H7 (cell line): ENCODE measurements around the gene KCNJ11. TPM values are rescaled to one million over a fixed set of nuclear protein-coding genes. Genes with fewer than 3 reads are reported as not detected.

Experiments used
- DNase-seq: peaks from one replicate; pipeline ENCODE4 v3.0.0; 2012
- H3K27me3 ChIP-seq: 2 replicates; pipeline ENCODE4 v1.6.0; 2011; ENCODE audit warnings: mild to moderate bottlenecking, low read length; ENCODE audit not compliant: control insufficient read depth, insufficient read depth
- H3K36me3 ChIP-seq: replicated peaks from 2 replicates; pipeline ENCODE4 v1.5.1; 2011; ENCODE audit warnings: low read length; ENCODE audit not compliant: control insufficient read depth, insufficient read depth
- H3K4me3 ChIP-seq: 2 replicates; pipeline ENCODE4 v1.5.1; 2011; ENCODE audit warnings: low read depth, mild to moderate bottlenecking, control low read depth, low read length, moderate library complexity; ENCODE audit not compliant: insufficient read depth
- total RNA-seq: library from RNA; depleted of rRNA; stranded (reverse); fragments of >200 nt; shearing (Covaris generic); gene quantifications from 2 replicates; pipeline ENCODE4 v1.2.3, GENCODE V29; 2014

Gene KCNJ11
- total RNA-seq, 1 experiment from 2014 or later, result 2.1 TPM

GRCh38 chr11:17376493-17376892, 12.0 kb downstream of the KCNJ11 start:
- Histone ChIP-seq H3K4me3 (no peak overlapping the region), H3K27me3 (no peaks in the 10 kb centered on the region), H3K36me3 (no peaks in the 10 kb centered on the region; the same call in 1 of the 2 replicates)
- no peak for DNase-seq

- H3K27me3 ChIP-seq, result no peaks in the 10 kb centered on the region
- DNase-seq, result no peak
- H3K4me3 ChIP-seq, result no peak overlapping the region
- no peaks in the 10 kb centered on the region; the same call in 1 of the 2 replicates for H3K36me3 ChIP-seq
Observed at GRCh38 chr11:17375547-17375946, 12.9 kb downstream of the KCNJ11 start.

GRCh38 chr11:17371614-17372013, 16.8 kb downstream of the KCNJ11 start:
- DNase-seq, result no peak
- Histone ChIP-seq H3K4me3 (no peak overlapping the region), H3K27me3 (no peaks in the 10 kb centered on the region), H3K36me3 (no peaks in the 10 kb centered on the region; the same call in 1 of the 2 replicates)

GRCh38 chr11:17369684-17370243, 18.7 kb downstream of the KCNJ11 start:
- no peaks in the 10 kb centered on the region; the same call in 1 of the 2 replicates for H3K36me3 ChIP-seq
- DNase-seq, result no peak
- no peak overlapping the region for H3K4me3 ChIP-seq
- no peaks in the 10 kb centered on the region for H3K27me3 ChIP-seq

DNA sequence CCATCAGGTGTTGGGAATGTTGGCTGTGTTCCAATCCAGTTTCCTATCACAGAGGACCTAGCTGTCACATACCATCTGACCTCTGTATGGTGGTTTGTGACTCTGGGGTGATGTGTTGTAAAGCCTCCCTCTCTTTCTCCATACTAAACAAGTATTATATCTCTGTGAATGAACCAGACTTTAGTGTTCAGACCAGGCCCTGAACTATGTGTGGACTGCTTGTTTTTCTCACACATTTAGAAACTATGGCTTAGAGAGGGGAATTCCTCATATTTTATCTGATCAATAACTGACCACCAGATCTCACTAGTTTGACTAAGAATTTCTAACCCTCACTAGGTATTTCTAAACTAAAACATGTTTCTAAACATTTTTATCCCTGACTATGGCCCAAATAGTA, 19.4 kb downstream of the KCNJ11 start:
- Histone ChIP-seq H3K4me3 (no peak overlapping the region), H3K27me3 (no peaks in the 10 kb centered on the region), H3K36me3 (no peaks in the 10 kb centered on the region; the same call in 1 of the 2 replicates)
- DNase-seq, result no peak

DNA sequence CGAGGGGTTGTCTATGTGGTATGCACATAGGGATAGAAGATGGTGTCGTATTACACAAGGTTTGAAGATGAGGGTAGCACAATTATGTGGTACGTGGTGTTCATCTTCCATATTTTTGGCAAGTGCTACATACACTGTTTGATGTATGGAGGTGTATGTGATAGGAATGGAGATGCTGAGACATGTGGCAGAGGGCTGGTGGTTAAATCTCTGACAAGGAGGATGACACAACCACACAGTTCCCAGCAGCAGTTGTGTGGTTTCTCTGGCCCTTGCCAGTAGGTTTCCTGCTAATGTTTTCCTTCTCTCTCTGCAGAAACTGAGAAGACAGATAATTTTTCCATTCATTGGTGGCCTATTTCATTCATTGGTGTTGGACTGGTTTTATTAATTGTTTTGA, 19.9 kb downstream of the KCNJ11 start:
- Histone ChIP-seq H3K27me3 (no peaks in the 10 kb centered on the region), H3K36me3 (no peaks in the 10 kb centered on the region; the same call in 1 of the 2 replicates), H3K4me3 (no peak overlapping the region)
- no peak for DNase-seq

DNA sequence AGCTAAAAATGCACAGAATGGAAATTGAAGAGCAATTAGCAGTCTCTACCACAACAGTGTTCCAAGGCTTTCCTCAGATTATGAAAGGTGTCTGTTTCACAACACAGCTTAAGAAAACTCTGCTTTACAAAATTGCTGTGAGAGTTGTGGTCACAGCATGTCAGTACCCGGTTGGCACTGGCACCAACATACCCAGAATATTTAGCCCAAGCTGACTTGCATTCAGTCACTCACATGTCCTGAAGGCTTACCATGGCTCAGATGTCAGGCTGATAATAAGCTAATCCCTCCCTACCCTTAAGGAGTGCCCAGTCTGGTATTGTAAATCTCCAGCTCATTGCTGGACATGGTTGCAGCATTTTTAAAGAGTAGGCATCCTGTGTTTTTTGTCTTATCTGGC, 22.0 kb downstream of the KCNJ11 start:
- no peaks in the 10 kb centered on the region for H3K27me3 ChIP-seq
- H3K36me3 ChIP-seq, result no peaks in the 10 kb centered on the region
- DNase-seq, result no peak
- no peak overlapping the region for H3K4me3 ChIP-seq

DNA sequence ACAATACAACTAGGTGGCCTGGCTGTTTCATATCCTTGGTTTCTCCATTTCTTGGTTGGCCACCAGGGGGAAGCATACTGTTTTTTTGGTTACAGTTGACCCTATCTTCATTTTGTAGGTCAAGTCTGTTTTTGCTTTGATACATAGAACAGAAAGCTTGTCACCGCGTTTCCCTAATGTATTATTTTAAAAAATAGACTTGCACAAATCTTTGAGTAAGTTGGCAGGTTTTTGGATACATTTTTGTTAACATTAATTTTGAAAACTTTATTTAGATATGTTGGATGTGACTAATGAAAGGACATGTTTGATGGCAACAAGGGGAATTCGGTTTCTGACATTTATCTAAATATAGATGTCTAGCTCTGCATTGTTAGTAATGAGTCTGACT, 33.9 kb downstream of the KCNJ11 start:
- H3K27me3 ChIP-seq, result peaks cover 41% of the 10 kb centered on the region
- DNase-seq, result peak; percentile 73
- H3K36me3 ChIP-seq, result no peaks in the 10 kb centered on the region
- H3K4me3 ChIP-seq, result no peak overlapping the region

GRCh38 chr11:17353821-17354600, 34.4 kb downstream of the KCNJ11 start:
- peak; percentile 15 for DNase-seq
- Histone ChIP-seq H3K4me3 (peak overlapping the region; percentile 40; the same call in 1 of the 2 replicates), H3K27me3 (peaks cover 46% of the 10 kb centered on the region), H3K36me3 (no peaks in the 10 kb centered on the region)

GRCh38 chr11:17352950-17353820, 35.3 kb downstream of the KCNJ11 start:
- H3K36me3 ChIP-seq, result no peaks in the 10 kb centered on the region
- peak; percentile 77 for DNase-seq
- peaks cover 47% of the 10 kb centered on the region for H3K27me3 ChIP-seq
- H3K4me3 ChIP-seq, result peak overlapping the region; percentile 40

DNA sequence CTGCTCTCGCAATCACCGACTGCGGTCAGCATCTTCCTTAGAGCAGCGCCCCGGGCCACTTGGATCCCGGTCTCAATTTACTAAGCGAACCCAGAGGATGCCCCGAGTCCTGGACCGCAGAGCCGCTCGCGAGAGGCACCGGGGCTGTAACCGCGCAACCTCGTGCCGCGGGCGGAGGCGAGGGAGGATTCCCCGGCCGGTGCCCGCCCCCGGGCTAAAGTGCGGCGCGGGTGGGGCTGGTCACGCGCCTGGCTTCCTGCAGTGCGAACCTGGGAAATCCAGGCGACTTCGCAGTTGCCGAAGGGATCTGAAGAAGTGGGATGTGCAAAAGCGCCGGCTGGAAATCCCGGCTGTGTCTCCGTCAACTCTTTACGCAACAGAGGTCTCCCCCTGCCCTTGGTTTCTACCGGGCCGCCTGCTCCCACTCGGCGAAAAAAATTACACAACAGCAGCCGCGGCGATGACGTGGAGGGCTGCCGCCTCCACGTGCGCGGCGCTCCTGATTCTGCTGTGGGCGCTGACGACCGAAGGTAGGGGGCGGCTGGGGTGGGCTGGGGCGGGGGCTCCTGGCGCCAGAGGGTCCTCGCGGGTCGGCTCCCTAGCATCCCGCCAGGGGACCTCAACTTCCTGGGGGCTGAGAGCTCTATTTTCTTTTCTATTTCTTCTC, 36.8 kb downstream of the KCNJ11 start, which contains the start of gene NCR3LG1:
Gene NCR3LG1 (plus strand): TSS at position 291 of the 667 bp plus-strand sequence. CDS start 170 bp downstream, at position 461.
- Histone ChIP-seq H3K27me3 (peaks cover 47% of the 10 kb centered on the region), H3K4me3 (peak within 1 kb of the TSS; percentile 40)
- peak; percentile 78 for DNase-seq

GRCh38 chr11:17351172-17351509, 37.3 kb downstream of the KCNJ11 start:
- Histone ChIP-seq H3K27me3 (peaks cover 47% of the 10 kb centered on the region), H3K36me3 (no peaks in the 10 kb centered on the region), H3K4me3 (no peak overlapping the region)
- DNase-seq, result no peak

More for the DNA sequence above, 36.8 kb downstream of the KCNJ11 start, which contains the start of gene NCR3LG1:
- H3K36me3 ChIP-seq, result no peaks in the 10 kb centered on the region

- no peak overlapping the region for H3K4me3 ChIP-seq
- peaks cover 47% of the 10 kb centered on the region for H3K27me3 ChIP-seq
- no peaks in the 10 kb centered on the region for H3K36me3 ChIP-seq
- no peak for DNase-seq
Observed at GRCh38 chr11:17350455-17351171, 37.8 kb downstream of the KCNJ11 start.
